ENCODE measurements around the gene MYL6B. TPM values are rescaled to one million over a fixed set of nuclear protein-coding genes. Genes with fewer than 3 reads are reported as not detected.

Gene MYL6B
- total RNA-seq, 2 experiments from 2014 or later = 56.6 to 77.6 TPM

GRCh38 chr12:56104109-56104814 lies 48.1 kb upstream of the MYL6B start, which contains the start of gene PA2G4:
Gene PA2G4 (plus strand): TSS chr12:56104559. CDS start chr12:56104738, 179 bp downstream.
- TF ChIP-seq EZH2phosphoT487 (IDR thresholded peaks at IDR 0.05; ENCODE audit: borderline replicate concordance, low read depth, low read length) (no peak), CTCF (conservative IDR thresholded peaks at IDR 0.05; ENCODE audit: low read length) (no peak)
- Histone ChIP-seq H4K20me1 (ENCODE audit: insufficient read depth, low read length) (peaks cover 21% of the 10 kb centered on the region), H3K9me2 (ENCODE audit: insufficient read depth, low read length) (no peaks in the 10 kb centered on the region), H3K4me1 (ENCODE audit: insufficient read depth, low read length, poor library complexity, severe bottlenecking) (peaks cover 27% of the 10 kb centered on the region), H3K79me2 (ENCODE audit: insufficient read depth, low read depth, low read length) (peaks cover 40% of the 10 kb centered on the region), H3K36me3 (ENCODE audit: insufficient read depth, low read length) (peaks cover 48% of the 10 kb centered on the region), H3K4me2 (ENCODE audit: low read length) (peak within 1 kb of the TSS; percentile 86), H3K27ac (ENCODE audit: low read depth, low read length, poor library complexity, severe bottlenecking) (peak within 1 kb of the TSS; percentile 70), H2AFZ (ENCODE audit: low read length) (peak within 1 kb of the TSS; percentile 56; the same call in 1 of the 2 replicates), H3K4me3 (ENCODE audit: low read depth, low read length, poor library complexity, severe bottlenecking) (peak within 1 kb of the TSS; percentile 93), H3K9me3 (ENCODE audit: low read length) (no peaks in the 10 kb centered on the region)
- intact Hi-C loops (cut with micrococcal nuclease; ENCODE audit: unreplicated experiment) = loop anchor here (2.0 kb wide), 1 partner anchor 175 kb away; no protein-coding TSS in a partner anchor
- peak; percentile 99 for DNase-seq (ENCODE audit: low spot score)
- no TSS peak for BruUV-seq (replicated peaks)
- POLR2A ChIA-PET = interaction anchor here (0.5 to 4.0 kb wide), 17 partner anchors 9 to 418 kb away, joined by 3 to 64 read pairs (median 3); partner anchors contain the start of genes ESYT1, PYM1, RPL41 and ZC3H10
- CTCF ChIA-PET (ENCODE audit: unreplicated experiment) = interaction anchor here (0.6 to 1.2 kb wide), 6 partner anchors 13 to 362 kb away, joined by 3 to 4 read pairs (median 4); partner anchors contain the start of gene RPL41

- Histone ChIP-seq H4K20me1 (ENCODE audit: insufficient read depth, low read length) (peaks cover 21% of the 10 kb centered on the region), H3K4me2 (ENCODE audit: low read length) (peak overlapping the region; percentile 86), H3K9me2 (ENCODE audit: insufficient read depth, low read length) (no peaks in the 10 kb centered on the region), H3K9me3 (ENCODE audit: low read length) (no peaks in the 10 kb centered on the region), H3K79me2 (ENCODE audit: insufficient read depth, low read depth, low read length) (peaks cover 40% of the 10 kb centered on the region), H3K27ac (ENCODE audit: low read depth, low read length, poor library complexity, severe bottlenecking) (peak overlapping the region; percentile 70), H3K4me1 (ENCODE audit: insufficient read depth, low read length, poor library complexity, severe bottlenecking) (peaks cover 27% of the 10 kb centered on the region), H3K36me3 (ENCODE audit: insufficient read depth, low read length) (peaks cover 55% of the 10 kb centered on the region), H2AFZ (ENCODE audit: low read length) (no peak overlapping the region), H3K4me3 (ENCODE audit: low read depth, low read length, poor library complexity, severe bottlenecking) (peak overlapping the region; percentile 93)
- BruUV-seq (replicated peaks) = no TSS peak
- TF ChIP-seq EZH2phosphoT487 (IDR thresholded peaks at IDR 0.05; ENCODE audit: borderline replicate concordance, low read depth, low read length) (no peak), CTCF (conservative IDR thresholded peaks at IDR 0.05; ENCODE audit: low read length) (peak; percentile 42; the same call in 1 of the 2 replicates)
- intact Hi-C loops (cut with micrococcal nuclease; ENCODE audit: unreplicated experiment) = loop anchor here (1.0 to 2.0 kb wide), 2 partner anchors 11 to 176 kb away; partner anchors contain the start of gene RPL41
- POLR2A ChIA-PET = interaction anchor here (0.5 to 4.0 kb wide), 11 partner anchors 8 to 419 kb away, joined by 3 to 64 read pairs (median 4); partner anchors contain the start of genes PYM1, RPL41 and ZC3H10
- DNase-seq (ENCODE audit: low spot score) = peak; percentile 47
- CTCF ChIA-PET (ENCODE audit: unreplicated experiment) = interaction anchor here (0.6 to 1.2 kb wide), 4 partner anchors 15 to 64 kb away, joined by 3 to 4 read pairs (median 4); no protein-coding TSS in a partner anchor
Measured at GRCh38 chr12:56104815-56105608, 47.4 kb upstream of the MYL6B start.
